Femur (tissue), 1 donor: ENCODE data around the gene RRP36.
"Not testable (repeated sequence)": the region's sequence is repeated elsewhere in the genome, so short reads cannot be mapped to it uniquely, and the experiment has no call there.

ENCODE experiments used
- DNase-seq: peaks from one replicate; pipeline ENCODE4 v3.0.0-alpha.2; 2017

The RRP36 gene

DNA sequence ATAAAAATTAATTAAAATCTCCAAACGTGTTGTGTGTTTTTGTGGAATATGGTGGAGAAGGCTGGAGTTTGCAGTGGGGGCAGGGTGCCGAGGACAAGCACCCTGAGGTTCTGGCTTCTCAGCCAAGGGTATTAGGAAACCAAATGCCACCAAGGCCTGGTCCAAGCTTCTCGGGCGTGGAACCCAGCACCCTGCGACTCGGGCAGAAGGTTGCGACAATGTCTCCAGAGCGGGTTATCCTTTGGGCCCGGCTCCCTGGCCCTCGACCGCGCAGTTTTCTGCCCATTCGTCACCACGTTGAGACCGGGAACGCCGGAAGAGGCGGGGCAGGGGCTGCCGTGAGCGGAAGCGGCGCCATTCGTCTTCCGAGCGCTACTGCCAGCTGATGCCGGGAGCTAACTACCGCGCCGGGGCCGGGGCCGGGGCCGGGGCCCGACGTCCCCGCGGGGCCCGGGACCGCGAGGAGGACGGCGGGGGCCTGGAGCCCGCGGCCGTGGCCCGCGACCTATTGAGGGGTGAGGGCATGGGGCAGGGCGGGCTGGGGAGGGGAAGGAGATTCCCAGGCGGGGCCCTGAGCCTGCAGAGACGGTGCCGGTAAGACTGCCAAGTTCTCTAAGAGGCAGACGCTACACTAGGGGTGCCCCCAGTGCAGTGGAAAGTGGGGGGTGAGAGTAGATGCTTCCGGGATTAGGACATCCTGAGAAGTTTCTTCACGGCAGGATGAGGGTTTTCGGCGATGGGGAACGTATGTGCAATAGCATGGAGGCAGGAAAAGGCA is at the start of gene RRP36:
Gene RRP36 (plus strand): TSS at position 354 of the 778 bp plus-strand sequence. CDS start 32 bp downstream, at position 386.
- peak; percentile 89 for DNase-seq

- DNase-seq = no peak
Measured at GRCh38 chr6:42971746-42972327, 49.6 kb upstream of the RRP36 start.

DNA sequence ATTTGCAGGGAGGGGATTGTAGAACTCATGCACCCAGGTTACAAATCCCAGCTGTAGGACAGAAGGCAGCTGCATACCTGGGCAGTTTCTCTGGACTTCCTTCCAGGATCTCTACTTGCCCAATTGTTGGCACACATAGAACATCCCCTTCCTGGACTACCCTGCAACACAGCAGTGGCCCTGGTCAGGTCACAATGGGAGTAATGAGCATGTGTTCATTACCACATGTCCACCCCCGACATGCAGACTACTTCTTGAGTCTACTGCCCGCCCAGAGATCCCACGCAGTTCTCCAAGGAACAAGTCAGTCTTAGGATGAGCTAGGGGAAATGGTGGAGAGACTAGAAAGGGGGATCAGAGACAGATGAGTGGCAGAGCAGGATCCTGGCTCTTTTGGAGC is 47.5 kb upstream of the RRP36 start:
- no peak for DNase-seq

- no peak for DNase-seq
Measured at GRCh38 chr6:42974919-42975505, 46.4 kb upstream of the RRP36 start.

DNA sequence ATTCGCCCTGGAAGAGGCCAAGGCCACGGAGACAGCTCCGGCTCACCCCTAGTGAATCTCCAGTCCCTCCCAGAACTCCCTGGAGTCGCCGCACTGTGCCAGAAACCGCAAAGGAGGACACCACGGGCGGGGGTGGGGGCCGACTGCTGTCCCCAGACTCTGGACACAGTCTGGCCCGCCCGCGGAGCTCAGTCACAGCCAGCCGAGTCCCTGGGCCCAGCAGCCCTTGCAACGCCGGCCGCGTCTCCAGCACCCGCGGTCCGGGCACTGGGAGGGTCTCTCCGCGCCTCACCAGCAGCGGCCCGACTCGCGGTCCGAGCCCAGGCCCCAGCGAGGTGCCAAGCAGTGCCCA is 43.0 kb upstream of the RRP36 start:
- DNase-seq = peak; percentile 44

DNA sequence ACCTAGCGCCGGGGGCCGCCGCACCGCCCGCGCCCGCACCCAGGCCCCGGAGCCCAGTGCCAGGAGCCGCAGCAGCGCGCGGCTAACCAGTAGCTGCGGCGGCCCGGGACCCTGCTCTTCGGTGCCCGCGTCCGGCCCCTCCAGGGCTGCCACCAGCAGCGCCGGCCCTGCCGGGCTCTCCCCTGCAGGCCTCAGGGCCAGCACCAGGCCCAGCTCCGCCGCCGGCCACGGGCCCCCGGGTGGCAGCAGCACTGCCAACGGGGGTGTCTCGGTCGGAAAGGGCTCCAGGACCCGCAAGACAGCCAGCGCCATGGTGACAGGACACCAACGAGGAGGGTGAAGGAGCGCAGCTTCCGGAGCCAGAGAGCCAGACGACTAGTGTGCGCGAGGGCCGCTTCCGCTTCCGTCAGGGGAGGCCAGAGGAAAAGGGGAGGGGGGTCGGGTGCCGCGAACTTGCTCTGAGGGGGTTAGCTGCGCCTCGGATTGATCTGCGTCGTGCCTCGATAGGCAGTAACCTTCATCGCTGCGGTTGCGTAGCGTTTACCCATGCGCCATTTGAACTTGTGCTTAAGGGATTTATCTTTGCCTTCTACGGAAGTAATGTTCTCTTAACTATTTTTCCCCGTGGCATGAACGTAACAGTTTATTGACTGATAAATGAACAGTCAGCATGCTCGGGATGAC is 42.4 kb upstream of the RRP36 start, which contains the start of gene PEX6:
Gene PEX6 (minus strand): TSS at position 343 of the 684 bp plus-strand sequence. CDS start 31 bp downstream, at position 312.
- DNase-seq = peak; percentile 93

DNA sequence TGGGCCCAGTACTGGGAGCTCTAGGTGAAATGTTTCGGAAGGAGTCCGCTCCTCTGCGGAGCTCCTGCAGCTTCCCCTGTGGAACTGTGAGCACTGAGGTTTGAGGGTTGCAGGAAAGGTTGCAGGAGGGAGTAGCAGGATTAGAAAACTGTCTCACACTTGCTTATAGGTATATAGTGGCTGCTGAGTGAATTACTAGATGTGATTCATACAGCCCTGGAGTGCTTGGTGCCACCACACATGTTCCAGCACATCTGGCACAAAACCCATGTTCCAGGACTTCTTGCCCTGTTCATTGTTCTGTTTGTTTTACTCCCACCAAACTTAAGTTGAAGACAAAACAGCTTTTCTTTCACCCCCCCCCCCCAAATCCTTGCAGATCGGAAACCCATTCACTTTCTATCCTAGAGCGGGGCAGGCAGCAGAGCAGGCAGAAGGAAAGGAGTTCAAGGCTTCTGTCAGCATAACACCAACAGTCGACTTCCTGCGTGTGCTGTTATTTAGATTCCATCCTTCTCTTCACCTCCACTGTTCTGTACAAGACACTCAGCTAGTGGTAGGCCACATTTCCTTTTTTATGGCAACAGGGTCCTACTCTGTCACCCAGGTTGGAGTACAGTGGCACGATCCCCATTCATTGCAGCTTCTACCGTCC is 41.8 kb upstream of the RRP36 start:
- no peak for DNase-seq

- DNase-seq = no peak
Measured at GRCh38 chr6:42981836-42982235, 39.6 kb upstream of the RRP36 start.

DNA sequence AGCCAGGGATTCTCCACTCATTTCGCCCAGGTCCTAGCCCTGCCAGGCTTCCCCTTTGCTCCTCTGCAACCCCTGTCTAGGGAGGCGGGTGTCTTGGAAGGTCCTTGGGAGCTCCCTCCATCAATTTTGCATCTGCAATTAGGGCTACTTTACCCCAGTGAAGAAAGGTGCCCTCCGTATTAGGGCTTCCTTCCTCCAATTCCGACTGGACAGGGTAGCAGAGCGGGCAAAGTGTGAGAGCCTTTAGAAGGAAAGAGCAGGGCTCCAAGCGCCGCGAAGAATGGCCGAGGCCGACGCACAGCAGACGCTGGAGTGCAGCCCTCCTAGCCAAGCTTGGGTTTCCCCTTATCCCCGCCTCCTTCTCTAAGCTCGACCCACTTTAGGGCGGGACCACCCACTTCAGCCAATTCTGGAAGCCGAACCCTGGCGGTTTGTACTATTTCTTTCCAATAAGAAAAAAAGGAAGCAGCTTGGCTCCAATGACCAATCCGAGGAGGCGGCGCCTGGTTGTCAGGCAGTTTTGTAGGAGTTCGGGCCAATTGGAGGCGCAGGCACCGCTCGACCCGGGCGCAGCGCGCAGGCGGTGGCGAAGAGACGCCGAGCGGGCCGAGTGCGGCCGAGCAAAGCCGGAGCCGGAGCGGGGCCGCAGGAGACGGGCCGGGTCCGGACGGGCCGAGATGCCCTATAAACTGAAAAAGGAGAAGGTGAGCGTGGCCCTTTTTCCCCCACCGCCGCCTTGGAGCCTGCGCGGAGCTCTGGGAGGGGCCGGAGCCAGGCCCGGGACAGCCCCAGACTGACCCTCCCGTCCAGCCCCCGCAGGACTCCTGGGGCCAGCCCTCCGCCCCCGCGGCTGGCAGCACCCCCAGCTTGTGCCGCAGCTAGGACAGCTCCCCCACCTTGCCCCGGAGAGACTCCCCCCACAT is 37.2 kb upstream of the RRP36 start, which contains the start of gene PPP2R5D:
Gene PPP2R5D (plus strand): TSS at position 570 of the 923 bp plus-strand sequence. CDS start 108 bp downstream, at position 678.
- peak; percentile 99 for DNase-seq

DNA sequence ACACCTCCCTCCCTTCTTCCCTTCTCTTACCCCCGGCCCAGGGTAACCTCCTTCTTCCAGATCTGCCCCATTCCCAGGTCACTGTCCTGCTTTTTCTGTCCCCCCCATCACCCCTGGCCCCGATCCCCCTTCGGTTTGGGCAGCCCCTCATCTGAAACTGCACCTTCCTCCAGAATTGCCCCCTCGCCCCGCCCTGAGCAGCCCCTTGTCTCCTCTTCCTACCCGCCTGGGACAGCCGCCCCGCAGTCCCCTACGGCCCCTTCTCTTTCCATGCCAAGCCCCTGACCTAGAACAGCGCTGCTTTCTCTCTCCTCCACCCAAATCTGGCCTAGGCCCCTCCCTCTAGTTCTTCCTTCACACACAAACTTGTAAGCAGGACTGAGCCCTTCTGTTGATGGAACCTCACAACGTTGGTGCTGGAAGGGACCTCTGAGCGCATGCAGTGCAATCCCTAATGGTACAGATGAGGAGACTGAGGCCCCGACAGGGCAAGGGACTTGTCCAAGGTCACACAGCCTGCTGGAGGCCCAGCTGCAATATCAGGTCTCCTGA is 36.4 kb upstream of the RRP36 start:
- no peak for DNase-seq

DNA sequence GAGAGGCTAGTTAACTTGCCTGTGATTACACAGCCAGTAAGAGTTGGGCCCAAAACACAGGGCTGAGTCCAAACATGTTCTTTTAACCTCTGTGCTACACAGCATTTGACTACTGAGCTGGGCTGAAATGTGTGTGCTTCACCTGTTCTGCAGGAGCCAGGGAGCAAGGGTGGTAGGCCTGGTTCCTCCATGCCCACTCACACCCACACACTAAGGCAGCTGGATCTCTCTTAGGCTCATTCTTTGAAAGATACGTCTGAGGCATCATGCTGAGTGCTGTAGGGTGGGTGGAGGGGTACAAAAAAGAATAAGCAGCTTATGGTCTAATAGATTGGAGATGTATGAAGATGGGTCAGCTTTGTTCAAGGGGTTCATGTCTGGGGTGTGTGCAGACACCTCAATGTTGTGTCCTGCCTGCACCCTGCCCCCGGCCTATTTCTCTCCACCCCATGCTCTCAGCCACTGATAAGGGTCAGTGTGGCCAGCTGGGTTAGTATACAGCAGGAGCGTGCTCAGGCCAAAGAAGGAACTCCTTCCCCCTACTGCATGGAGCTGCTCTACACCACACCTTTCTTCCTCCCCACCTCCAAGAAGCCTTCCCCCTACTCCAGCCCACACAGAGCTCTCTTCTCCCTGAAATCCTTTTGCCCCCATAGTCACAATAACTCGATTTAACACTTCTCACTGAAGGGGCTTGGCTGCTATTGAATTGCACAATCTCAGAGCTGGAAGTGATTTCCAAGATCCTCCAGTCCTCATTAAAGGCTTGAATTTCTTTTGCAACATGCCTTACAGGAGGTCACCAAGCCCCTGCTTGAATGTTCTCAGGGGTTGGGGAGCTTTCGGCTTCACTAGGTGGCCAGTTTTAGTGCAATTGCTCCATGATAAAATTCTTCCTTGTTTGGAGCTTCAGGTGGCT is 33.6 kb upstream of the RRP36 start:
- DNase-seq = no peak

DNA sequence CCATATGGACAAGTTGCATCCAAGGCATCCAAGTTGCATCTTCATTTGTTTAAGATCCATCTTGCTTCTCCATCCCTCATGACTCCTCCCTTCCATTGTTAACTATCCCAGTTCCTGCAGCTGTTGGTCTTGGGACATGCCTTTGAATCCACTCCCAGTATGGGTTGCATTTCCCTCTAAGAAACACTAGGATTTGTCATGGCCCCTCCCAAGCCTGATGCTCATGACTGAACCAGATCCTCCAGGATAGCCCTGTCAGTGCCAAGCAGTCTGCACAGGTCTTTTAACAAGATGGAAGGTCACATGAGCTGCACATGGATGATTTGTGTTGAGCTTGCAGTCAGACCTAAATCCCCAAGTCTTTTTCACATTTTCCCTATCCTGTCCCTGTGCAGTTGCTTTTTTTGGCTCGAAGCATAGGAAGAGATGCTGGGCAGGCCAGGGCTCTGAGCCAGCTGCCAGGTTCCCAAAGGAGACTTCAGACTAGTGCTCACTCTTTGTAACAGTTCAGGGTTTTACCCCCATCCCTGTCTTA is 32.9 kb upstream of the RRP36 start:
- DNase-seq = no peak

DNA sequence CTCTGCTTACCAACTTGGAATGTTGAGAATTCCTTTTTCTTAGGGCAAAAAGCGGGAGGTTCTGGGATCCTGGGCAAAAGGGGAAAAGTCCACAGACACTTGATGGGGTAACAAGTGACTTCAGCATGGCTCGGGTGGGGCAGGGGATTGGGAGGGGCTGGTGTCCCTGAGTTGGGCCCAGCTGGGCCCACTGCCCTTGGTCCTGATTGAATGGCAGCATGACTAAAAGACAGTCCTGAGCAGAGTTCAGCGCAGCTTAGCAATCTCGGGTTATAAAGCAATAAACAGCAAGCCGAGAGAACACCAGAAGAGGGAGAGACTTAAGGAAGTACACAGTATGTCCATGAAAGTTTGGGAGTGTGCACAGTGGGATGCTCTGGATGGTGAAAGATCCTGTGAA is 31.5 kb upstream of the RRP36 start:
- DNase-seq = no peak

DNA sequence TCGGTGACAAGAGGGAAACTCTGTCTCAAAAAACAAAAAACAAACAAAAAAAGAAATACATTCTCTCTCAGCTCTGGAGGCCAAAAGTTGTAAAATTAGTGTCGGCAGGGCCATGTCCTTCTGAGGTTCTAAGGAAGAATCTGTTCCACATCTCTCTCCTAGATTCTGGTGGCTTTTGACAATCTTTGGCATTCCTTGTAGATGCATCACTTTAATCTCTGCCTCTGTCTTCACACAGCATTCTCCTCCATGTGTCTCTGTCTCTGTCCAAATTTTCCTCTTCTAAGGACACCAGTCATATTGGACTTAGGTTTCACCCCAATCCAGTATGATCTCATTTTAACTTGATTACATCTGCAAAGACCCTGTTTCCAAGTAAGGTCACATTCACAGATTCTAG is 28.0 kb upstream of the RRP36 start:
- no peak for DNase-seq

- DNase-seq = no peak
Measured at GRCh38 chr6:42996513-42996912, 24.9 kb upstream of the RRP36 start.

- DNase-seq = not testable (repeated sequence)
Measured at GRCh38 chr6:42998205-42998604, 23.2 kb upstream of the RRP36 start.

DNA sequence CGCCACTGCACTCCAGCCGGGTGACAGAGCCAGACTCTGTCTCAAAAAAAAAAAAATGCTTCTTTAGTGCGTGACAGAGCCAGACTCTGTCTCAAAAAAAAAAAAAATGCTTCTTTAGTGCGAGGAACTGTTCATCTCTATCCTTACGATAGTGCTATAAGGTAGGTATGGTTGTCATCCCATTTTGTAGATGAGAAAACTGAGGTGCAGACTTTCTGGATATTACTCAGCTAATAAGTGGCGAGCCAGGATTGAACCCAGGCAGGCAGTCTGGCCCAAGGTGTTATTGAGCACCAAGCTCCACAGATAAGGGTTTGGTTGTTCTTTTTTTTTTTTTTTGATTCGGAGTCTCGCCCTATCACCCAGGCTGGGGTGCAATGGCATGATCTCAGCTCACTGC is 19.6 kb upstream of the RRP36 start:
- no peak for DNase-seq

DNA sequence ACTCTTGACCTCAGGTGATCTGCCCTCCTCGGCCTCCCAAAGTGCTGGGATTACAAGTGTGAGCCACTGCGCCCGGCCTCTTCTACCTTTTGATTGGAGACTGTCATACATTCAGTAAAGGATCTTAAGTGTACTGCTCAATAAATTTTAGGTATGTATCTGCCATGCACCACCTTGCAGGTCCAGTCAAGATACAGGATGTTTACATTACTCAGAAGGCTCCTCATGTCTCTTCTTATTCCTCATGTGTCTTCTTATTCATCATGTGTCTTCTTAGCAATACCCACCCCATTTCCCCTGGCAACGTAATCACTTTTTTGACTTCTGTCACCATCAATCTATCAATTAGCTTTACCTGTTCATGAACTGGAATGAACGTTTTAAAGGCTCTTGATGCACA is 15.6 kb upstream of the RRP36 start:
- DNase-seq = no peak

DNA sequence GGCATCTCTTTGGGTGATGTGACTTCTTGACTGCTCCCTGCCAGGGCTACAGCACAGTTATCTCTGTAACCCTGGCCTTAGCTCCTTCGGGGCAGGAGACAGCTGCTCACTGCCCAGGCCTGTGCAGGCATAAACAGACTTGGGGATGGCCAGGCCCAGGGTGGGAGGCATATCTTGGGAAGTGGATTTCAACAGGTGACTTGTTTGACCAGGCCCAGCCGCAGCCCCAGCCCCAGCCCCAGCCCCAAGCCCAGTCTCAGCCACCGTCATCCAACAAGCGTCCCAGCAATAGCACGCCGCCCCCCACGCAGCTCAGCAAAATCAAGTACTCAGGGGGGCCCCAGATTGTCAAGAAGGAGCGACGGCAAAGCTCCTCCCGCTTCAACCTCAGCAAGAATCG is 15.2 kb upstream of the RRP36 start:
- DNase-seq = no peak

DNA sequence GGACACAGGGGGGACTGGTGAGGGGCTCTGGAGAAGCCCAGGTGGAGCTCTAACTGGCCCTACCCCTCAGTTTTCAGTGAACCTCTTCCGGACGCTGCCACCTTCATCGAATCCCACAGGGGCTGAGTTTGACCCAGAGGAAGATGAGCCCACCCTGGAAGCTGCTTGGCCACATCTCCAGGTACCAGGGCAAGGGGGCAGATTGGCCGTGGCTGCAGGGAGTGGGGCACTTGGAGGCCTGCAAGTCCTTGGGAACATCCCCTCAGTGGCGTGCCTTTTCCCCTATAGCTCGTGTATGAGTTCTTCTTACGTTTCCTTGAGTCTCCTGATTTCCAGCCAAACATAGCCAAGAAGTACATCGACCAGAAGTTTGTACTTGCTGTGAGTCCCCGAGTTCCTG is 14.3 kb upstream of the RRP36 start:
- DNase-seq = no peak
